Fibroblast of mammary gland (primary cell): ENCODE results near the gene KDM4B.

Experiments
- DNase-seq: peaks from one replicate; pipeline ENCODE4 v3.0.0-alpha.2; 2010; ENCODE audit warnings: low read depth
- H3K4me3 ChIP-seq: 2 replicates; pipeline ENCODE4 v1.5.1; 2011; ENCODE audit warnings: low read depth, mild to moderate bottlenecking, low read length, moderate library complexity; ENCODE audit not compliant: control insufficient read depth
- TF ChIP-seq, protein P1 (sequence below): conservative IDR thresholded peaks from 2 replicates; pipeline ENCODE4 v1.5.1; 2011; ENCODE audit warnings: low read depth, low read length, inconsistent platforms; ENCODE audit not compliant: control insufficient read depth, insufficient read depth

Gene KDM4B

GRCh38 chr19:5059793-5060192 is 90.9 kb downstream of the KDM4B start:
- TF ChIP-seq, protein P1, sequence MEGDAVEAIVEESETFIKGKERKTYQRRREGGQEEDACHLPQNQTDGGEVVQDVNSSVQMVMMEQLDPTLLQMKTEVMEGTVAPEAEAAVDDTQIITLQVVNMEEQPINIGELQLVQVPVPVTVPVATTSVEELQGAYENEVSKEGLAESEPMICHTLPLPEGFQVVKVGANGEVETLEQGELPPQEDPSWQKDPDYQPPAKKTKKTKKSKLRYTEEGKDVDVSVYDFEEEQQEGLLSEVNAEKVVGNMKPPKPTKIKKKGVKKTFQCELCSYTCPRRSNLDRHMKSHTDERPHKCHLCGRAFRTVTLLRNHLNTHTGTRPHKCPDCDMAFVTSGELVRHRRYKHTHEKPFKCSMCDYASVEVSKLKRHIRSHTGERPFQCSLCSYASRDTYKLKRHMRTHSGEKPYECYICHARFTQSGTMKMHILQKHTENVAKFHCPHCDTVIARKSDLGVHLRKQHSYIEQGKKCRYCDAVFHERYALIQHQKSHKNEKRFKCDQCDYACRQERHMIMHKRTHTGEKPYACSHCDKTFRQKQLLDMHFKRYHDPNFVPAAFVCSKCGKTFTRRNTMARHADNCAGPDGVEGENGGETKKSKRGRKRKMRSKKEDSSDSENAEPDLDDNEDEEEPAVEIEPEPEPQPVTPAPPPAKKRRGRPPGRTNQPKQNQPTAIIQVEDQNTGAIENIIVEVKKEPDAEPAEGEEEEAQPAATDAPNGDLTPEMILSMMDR: no peak
- H3K4me3 ChIP-seq: no peak overlapping the region
- no peak for DNase-seq

- no peak for DNase-seq
- TF ChIP-seq, protein P1: no peak
- no peak overlapping the region for H3K4me3 ChIP-seq
These were observed 93.3 kb downstream of the KDM4B start for GRCh38 chr19:5062195-5062594.

DNA sequence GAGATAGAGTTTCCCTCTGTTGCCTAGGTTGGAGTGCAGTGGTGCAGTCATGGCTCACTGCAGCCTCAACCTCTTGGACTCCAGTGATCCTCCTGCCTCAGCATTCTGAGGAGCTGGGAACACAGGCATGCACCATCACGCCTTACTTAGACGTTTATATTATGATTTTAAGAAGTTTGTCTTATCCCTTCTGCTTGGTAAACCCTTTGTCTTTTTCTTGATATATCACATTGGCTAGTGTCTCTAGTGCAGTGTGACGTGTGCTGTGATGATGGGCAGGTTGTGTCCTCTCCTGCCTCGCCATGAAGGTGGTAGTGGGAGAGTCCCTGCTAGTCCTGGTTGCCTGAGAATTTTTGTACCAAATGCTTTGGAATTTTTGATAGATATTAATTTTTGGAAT is 93.9 kb downstream of the KDM4B start:
- no peak overlapping the region for H3K4me3 ChIP-seq
- DNase-seq: no peak

GRCh38 chr19:5063873-5064645 is 95.1 kb downstream of the KDM4B start:
- H3K4me3 ChIP-seq: no peak overlapping the region
- TF ChIP-seq, protein P1: no peak
- no peak for DNase-seq

More for the DNA sequence above, 93.9 kb downstream of the KDM4B start:
- TF ChIP-seq, protein P1: no peak

DNA sequence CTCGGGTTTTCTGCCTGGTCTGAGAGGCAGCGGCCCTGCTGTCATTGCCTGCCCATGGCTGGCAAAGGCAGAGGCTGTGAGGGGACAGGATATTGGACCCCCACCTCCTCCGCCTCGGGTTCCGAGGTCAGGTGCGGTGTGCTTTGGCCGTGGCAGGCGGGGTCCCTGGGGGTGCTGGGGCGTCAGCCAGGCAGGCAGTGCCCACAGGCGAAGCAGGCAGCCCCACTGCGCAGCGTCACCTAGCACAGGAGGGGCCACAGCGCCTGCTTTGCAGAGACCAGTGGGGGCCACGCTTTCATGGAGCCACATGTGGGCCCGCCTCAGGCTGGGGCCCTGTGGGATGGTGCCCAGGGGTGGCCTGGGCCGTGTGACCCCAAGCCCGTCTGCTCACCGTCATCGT is 96.0 kb downstream of the KDM4B start:
- no peak overlapping the region for H3K4me3 ChIP-seq
- TF ChIP-seq, protein P1: no peak
- no peak for DNase-seq

DNA sequence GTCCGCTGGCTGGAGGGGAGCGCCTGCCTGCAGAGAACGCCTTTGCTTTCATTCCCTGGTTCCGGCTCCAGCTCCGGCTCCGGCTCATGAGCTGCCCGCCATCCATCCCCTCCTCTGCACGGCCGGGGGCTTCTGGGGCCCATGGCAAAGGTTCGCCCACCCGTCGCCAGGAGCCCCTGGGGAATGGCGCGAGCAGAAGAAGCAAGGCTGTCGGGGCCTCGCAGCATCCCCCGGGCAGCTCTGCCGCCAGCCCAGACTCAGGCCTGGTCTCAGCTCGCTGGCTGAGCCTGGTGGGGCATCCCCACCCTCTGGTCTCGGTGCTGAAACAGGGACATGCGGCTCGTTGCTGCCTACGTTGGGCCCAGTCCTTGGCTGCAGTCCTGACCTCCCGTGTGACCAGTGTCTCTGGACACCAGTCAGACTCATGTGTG is 96.8 kb downstream of the KDM4B start:
- TF ChIP-seq, protein P1: no peak
- DNase-seq: no peak
- no peak overlapping the region for H3K4me3 ChIP-seq

GRCh38 chr19:5066768-5067167 is 97.9 kb downstream of the KDM4B start:
- TF ChIP-seq, protein P1: no peak
- DNase-seq: no peak
- H3K4me3 ChIP-seq: no peak overlapping the region
